ENCODE results near the gene RBBP8NL. TPM values are rescaled to one million over a fixed set of nuclear protein-coding genes. Genes with fewer than 3 reads are reported as not detected.
"Not testable (repeated sequence)": the region's sequence is repeated elsewhere in the genome, so short reads cannot be mapped to it uniquely, and the experiment has no call there.

RBBP8NL gene
- total RNA-seq, 1 donor from 2014 or later = not detected

DNA sequence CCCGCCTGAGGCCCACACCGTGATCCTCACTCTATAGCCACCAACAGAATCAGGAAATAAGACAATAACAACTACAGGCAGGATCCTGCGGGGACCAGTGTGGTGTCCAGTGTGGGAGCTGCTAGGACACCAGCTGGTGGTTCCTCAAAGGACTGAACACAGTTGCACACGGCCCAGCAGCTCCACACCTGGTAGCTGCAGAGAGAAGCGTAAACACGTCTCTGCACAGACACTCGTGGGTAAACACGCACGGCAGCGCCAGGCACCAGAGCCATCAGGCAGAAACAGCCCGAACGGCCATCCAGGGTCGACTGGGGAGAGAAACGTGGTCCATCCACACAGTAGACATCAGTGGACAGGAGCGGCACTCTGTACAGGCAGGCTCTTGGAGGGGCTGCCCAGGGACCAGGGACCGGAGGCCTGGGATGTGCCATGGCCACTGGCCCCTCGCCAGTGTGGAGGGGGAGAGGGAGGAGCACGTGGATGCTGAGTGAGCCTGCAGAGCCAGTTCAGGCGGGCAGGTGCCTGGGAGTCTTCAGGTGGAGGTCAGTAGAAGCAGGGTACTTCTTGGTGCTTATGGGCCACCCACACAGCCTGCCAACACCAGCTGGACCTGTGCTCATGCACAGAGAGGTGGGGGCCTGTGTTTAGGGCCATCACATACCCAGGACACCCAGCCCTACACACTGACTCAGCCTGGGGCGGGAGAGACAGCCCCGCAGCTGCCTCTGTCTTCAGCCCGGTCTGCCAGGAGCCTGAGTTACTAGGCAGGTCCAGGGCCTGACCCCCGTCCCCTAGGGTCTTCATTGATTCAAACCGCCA lies 52.8 kb downstream of the RBBP8NL start:
- no peak for DNase-seq (ENCODE audit: low read depth)

DNA sequence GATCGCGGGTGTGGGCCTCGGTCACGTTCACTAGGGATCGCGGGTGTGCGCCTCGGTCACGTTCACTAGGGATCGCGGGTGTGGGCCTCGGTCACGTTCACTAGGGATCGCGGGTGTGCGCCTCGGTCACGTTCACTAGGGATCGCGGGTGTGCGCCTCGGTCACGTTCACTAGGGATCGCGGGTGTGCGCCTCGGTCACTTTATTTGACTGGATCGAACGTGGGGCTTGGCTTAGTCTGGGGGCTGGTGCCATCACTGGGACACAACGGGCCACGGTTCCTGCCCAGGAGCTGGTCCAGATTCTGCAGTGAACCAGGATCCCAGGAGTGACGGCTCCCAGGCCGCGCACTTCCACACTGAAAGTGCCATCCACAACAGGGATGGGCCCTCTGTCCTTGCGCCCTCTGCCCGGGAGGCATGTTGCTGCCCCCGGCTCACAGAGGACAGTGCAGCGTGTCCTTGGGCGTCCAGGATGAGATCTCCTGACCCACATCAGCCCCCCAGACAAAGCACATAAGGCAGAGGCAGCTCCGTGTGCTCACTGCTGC lies 53.6 kb downstream of the RBBP8NL start:
- DNase-seq (ENCODE audit: low read depth) = not testable (repeated sequence)

DNA sequence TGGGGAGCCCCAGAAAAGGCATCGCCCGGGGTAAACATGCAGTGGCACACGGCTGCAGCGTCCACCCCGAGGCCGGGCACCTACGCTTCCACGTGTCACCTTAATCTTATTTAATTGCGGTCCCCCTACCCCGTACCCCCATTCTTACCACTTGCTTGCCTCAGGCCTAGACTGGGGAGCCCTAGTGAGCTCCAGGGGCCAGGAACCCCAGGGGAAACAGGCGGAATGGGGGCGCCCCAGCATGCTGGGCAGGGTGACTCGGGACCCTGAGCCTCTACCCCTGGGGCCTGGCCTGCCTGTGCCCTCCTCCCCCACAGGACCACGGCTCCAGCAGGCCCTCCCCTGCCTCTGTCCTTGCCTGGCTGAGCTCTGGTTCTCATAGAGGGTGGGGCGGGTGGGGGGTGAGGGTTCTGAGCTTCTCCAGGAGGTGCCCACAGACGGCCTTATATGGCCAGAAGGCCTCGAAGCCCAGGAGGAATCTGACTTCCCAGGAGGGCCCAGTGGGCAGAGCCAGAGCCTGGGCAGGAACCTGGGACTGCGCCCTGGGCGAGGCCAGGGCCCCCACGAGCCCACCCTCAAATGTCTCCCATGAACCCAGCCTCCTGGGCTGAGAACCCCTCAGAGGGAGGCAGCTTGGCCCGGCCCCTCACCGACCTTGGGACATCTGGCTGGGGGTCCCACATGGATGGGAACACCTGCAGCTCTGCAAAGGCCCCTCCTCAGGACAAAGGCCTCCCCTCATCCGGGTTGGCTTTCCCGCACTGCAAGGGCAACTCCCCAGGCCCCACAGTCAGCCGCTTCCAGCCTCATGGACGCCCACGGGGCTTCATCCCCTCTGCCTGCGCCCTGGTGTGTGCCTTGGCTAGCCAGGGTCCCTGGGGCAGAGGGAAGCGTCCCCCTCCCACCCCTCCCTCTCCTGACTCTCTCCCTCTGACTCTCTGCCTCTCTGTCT lies 55.0 kb downstream of the RBBP8NL start:
- DNase-seq (ENCODE audit: low read depth) = no peak

DNA sequence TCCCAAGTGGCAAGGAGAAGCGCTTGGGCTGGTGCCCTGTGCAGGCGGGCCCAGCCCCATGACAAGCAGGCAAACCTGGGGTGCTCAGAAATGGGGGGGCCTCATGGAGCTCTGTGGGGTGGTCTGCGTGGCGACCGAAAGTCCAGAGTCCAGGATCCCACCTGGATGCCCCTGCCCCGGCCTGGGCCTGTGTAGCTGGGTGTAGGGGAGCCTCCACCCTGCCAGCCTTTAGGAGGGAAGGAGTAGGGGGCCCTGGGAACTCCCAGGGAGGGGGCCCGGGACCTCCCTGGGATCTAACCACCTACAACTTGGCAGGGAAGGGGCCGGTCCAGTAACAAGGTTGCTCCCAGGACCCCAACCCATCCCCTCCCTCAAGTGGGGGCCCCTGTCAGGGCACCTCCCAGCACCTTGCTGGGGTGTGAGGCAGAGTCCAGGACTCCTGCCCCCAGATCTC lies 55.7 kb downstream of the RBBP8NL start:
- DNase-seq (ENCODE audit: low read depth) = no peak

DNA sequence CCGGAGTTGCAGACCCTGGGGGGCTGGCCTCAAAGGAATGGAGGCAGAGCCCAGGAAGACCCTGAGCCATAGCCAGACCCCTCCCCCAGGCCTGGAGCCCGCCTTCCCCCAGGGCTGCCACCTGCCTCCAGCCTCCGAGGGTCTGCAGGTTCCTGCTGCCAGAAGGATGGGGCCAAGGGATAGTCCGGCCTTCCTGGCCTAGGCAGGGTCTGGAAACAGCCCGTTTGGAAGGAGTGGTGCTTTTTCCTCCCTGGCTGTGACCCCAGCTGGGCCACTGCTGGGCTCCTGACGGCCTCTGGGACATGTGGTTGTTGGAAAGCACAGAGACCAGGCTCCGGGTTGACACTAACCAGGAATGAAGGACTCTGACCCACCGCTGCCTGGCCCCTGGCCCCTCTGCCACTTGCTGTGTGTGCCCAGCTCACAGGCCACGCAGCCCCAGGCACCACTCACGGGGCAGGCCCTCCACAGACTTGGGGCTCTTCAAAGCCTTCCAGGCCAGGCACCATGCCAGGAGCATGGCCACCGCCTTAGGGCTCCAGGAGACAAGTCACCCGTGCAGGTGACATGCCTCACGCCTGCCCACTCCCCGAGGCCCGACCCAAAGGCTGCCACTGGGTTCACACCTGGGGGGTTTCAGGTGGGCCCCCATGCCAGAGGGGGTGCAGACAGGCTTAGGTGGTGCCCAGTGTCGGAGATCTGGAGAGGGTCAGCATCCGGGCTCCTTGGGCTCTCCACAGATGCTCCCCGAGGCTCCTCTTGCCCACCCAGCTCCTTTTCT lies 56.3 kb downstream of the RBBP8NL start:
- no peak for DNase-seq (ENCODE audit: low read depth)

DNA sequence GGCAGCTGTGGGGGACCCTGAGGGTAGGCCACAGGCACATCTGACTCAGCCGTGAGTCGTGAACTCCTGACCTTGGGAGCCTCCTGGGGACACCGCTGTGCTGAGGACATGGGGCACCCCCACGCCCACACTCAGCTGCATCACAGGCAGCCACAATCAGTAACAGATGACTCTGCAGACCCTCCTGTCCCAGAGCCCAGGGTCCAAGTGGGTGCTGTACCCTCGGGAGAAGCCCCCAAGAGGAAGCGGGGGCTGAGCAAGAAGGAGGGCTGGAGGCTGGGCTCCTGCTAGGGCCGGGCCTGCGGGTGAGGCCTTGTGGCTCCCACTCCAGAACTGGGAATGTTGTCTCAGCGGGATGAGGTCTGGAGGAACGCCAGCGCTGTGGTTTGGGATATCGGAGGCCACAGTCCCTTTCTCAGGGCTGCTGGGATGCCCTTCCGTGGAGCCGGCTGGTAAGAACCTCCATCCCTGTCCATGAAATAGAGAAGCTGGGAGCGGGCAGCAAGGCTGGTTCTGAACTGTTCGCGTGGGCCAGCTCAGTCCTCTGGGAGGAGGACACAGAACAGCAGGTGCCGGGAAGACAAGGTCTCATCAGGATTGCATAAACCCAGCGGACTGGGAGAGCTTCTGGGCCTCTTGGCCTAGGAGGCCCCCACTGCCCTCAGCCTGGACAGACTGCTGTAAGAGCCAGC lies 57.1 kb downstream of the RBBP8NL start:
- DNase-seq (ENCODE audit: low read depth) = peak; percentile 68

DNA sequence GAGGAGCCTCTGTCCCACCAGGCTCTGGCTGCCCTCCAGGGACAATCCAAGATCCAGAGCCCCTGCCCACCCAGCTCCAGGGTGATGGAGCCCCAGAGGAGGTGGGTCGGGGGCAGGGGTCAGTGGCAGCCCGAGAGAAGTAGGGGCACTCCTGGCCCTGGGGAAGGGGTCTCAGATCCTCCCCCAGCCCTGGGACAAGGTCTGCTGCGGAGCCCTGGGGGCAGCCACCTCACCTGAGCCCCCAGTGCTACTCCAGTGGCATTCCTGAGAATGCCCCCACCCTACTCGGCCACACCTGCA lies 57.6 kb downstream of the RBBP8NL start:
- DNase-seq (ENCODE audit: low read depth) = no peak

DNA sequence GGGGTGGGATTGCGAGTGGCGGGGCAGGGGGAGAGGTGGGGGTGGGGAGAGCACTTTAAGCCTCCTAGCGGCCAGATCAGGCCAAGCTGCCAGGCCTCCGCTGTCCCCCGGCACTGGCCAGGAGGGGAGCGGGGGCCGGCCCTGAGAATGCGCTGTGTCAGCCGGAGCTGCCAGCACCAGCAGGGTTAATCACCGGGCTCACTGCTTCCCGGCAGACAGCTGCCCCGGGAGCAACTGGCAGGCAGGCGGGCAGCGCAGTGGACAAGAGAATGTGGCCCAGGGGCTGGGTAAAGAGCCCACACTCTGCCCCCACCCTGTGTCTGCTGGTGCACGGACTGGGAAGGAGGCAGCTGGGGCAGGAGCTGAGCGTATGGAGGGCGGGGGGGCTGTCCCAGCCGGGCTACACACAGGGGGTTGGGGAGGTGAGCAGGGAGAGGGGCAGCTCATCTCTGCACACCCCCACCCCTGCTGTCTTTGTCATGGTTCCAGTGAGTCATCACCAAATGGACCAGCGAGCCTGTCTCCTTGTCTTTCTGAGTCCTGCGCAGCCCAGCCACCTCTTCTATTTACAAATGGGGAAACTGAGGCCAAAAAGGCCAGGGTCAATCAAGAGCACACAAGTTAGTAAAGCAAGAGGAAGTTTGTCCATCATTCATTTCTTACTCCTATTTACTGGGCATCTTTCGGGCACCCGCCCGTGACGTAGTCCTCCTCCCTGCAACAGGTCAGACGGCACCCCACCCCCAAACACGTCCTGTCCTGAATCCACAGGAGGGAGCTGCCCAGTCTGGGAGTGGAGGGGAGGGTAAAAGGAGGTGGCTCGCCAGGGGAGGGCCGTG lies 58.1 kb downstream of the RBBP8NL start:
- peak; percentile 73 for DNase-seq (ENCODE audit: low read depth)

DNA sequence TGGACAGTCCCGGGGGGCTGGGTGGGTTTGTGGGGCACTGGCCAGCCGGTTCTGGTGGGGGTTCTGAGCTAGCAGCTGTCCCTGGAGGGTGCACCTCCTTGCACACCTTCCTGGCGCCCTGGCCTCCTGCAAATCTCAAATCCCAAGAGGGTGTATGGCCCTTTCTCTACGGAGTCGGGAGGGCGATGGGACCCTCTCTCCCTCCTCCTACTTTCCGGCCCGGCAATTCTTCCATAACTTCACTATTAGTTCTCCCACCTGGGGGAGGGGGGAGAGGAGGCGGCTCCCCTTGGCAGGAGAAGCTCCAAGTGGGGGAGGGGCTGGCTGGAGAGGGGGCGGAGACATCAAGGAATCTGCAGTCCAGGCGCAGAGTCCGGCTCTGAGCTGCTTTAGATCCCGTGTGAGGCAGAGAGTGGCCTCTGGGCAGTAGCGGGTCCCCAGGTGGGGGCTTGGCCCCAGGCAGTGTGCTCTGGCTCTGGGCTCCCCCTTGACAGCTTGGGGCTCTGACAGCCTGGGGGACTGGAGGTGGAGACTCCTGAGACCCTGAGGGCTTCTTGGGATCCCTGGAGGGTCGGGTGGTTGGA lies 58.9 kb downstream of the RBBP8NL start:
- DNase-seq (ENCODE audit: low read depth) = peak; percentile 44

DNA sequence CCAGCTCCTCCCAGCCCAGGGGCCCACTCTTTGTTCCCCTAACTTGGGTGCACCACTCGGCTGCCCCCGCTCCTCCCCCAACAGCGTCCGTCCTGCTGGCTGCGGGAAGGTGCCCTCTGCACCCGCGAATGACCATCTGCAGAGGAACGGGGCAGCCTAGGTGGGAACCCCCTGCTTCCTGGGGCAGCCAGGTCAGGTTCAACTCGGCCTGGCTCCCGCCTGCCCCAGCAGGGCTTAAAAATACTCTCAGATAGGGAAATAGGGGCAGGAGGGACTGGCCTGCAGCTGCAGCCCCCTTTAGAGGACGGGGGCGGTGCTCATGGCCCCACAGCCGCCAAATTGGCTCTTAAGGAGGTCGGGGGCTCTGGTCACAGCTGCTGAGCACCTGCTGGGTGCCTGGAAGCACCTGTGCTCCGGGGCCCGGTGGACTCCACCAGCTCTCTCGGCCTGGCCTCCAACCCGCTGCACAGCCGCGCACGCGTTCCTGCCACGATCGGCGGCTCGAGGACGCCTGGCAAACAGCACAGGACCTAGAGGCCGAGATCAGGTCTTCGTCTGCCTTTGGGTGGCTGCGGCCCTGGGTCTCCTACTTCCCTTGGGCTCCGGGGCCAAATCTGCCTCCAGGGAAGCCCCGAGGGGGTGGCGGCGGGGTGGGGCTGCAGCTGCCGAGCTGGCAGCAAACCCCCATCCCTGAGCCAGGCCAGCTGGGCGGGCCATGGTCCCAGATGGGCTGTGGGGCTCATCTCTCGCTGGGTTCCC lies 59.5 kb downstream of the RBBP8NL start:
- no peak for DNase-seq (ENCODE audit: low read depth)

DNA sequence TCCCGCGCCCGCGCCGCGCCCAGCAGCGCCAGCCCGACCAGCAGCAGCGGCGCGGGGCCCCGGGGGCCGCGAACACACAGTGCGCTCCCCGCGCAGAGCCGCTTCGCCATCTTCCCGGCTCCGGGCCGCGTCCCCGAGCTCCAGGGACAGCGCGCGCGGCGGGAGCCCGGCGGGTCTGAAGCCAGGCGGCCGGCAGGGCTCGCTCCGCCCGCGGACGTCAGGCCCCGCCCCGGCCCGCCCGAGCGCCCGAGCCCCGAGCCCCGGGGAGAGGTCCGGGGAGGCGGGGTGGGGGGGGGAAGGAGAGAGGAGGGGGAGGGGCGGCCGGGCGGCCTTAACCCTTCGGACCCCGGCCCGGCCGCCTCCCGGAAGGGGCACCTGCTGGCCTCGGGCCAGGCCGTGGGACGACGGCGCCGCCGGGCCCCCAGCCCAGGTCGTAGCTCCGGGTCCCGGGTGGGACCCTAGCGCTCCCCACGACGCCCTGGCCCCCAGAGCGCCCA lies 60.2 kb downstream of the RBBP8NL start, which contains the start of gene LAMA5:
TSS of gene LAMA5 (minus strand) at position 177 of the 497 bp plus-strand sequence. CDS start at position 110, 67 bp downstream.
- DNase-seq (ENCODE audit: low read depth) = no peak

DNA sequence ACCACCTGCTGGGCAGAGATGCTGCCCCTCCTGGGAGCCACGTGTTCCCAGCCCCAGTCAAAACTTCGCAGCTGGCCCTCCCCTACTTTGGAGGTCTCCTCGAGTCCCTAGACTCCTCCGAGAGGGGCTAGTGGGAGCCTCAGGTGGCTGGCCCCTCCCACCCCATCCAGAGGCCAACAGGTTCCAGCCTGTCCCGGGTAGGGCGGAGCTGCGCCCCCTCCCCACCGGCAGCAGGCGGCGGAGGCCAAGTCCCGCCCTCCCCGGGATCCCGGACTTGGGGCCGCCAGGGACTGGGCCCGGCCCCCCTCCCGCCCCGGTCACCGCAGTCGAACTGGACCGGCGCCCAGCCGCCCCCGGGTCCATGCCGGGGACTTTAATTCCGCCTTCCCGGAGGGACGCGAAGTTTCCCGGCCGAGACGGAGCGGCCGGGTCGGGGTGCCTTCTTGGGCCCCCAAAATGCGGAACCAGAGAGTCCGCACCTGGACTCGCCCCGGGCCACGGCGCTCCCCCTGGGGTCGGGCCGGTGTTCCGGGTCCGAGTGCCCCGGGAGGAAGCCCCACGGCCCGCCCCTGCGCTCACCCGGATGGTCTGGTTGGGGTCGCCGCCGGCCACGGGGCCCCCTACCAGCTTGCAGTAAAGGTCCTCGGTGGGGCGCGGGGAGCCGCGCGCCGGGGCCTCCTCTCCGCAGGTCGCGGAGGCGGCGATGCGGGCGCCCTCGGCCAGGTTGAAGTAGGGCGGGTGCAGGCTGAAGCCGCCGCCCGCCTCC lies 60.8 kb downstream of the RBBP8NL start:
- no peak for DNase-seq (ENCODE audit: low read depth)

DNA sequence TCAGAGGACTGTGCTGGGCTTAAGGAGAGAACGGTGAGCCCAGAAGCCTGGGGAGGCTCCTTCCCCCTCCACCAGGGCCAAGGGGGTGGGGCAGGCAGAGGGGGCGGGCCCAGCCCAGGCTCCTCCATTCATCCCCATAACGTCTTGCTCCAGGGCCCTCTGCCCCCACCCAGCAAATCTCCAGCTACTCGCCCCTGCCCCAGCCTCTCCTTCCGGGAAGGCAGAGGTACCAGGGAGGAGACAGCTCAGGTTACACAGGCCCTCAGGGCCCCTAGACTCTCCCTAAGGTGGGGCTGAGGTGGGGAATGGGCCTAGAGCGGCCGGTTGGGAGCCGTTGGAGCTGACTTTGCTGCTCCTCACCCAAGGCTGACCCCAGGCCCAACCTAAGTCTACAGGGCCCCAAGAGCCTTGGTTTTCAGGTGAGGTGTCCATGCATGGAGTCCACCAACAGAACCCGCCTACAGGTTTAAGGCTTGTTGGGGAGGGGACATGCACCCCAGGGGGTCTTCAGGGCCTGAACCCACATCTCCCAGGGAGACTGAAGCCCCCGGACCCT lies 61.4 kb downstream of the RBBP8NL start:
- DNase-seq (ENCODE audit: low read depth) = peak; percentile 65

DNA sequence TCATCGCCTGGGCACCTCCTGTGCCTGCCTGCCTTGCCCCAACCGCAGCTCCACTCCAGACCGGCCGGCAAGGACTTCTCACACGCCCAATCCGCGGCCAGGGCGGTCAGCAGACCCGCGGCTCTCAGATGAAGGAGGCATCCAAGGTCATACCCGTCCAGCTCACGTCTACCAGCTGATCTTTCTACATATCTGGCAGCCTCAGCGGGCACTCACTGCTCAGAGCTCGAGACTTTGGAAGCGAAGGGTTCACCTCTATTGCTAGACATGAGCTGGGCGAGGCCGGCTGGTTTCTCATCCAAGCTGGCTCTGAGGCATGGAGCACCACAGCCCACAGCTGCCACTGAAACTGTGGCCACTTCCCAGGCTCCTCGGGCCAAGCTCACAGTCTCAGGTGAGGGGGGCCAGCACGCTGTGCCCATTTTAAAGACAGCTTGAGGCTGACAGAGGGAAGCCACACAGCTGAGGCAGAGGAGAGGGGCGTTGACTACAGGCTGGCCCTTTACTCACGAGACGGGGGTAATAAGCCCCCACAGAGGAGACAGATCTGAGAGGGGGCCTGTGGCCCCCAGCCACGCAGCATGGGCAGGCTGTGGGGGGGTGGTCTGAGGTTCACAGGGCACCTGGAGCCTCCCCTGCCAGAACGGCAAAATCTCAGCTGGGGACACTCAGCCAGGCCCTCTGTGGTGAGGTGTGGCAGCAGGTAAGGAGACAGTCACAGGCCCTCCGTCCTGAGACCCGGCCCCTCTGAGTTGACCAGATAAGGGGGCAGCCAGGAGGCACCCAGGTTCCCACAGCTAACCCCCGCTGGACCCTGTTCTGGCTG lies 62.2 kb downstream of the RBBP8NL start:
- DNase-seq (ENCODE audit: low read depth) = peak; percentile 38

DNA sequence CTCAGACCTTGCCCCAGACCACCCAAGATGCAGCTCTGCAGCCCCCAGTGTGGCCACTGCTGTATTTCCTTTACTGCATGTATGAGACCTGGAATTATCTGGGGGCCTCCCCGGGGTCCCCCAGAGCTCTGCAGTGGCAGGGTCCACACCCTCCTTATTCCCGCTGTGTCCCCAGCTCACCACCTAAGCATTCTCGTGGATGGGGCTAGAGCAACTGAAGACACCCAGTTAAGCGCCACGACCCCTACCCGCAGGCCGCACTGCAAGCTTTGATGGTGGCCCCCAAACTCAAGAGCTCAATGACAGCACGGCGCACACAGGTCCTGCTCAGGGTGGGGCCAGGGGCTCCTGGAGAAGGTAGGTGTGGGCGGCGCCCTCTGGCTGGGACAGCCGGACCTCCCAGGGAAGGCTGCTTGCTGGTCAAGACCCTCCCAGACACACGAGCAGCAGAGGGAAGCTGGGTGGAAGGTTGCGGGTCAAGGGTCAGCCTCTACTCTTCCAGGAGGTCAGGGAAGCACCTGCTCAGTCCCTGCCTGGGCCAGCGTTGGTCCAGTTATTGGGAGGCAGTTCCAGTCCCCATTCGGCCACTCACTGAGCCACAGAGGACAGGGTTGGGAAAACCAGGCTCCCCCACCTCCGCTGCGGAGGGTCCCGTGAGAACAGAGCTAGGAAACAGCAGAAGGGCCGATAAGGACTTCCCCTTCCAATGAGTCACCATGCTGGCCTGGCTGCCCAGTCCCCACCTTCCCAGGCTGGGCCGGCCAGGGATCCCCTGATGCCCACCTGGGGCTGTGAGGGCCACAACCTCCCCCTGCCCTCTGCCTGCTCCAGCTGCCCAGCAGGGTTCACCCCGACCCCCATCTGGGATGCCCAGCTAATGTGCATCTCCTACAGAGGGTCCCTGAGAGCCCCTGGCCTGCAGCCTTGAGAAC lies 63.2 kb downstream of the RBBP8NL start:
- no peak for DNase-seq (ENCODE audit: low read depth)
